K562 (cell line): Measurements from ENCODE around the gene CEP295NL. TPM values are rescaled to one million over a fixed set of nuclear protein-coding genes. Genes with fewer than 3 reads are reported as not detected.

ENCODE experiments used
- ATAC-seq: fragments of 200-7000 bp; cut with Tn5 transposase; 3 replicates; pipeline ENCODE4 v1.9.1; 2020; ENCODE audit warnings: moderate library complexity
- BruUV-seq: library from RNA; stranded (reverse); fragments of 400-500 nt; replicated peaks from 2 replicates; lab custom pipeline; 2021; lab: Mats Ljungman, UMichigan
- CTCF ChIA-PET: fragments of 300-600 bp; formaldehyde crosslinking; extraction: SDS; loops from one replicate; lab custom pipeline; 2021; ENCODE audit warnings: low intra/inter-chr PET ratio; lab: Yijun Ruan, JAX
- POLR2A ChIA-PET: fragments of 300-600, 350-650 bp; sonication (Branson Sonifier 250); formaldehyde crosslinking; extraction: SDS; loops from one replicate; lab custom pipeline; 2021; ENCODE audit warnings: antibody characterized with exemption, inconsistent platforms; lab: Yijun Ruan, JAX
- DNase-seq, 4 experiments: peaks; one replicate each; pipeline versions ENCODE4 v3.0.0 to v3.0.0-alpha.2; 2011 to 2018; ENCODE audit warnings: low spot score in 3 of 4, mixed read lengths in 3 of 4; ENCODE audit errors: extremely low read depth in 1 of 4
- FAIRE-seq: peaks from 2 replicates; lab custom pipeline; 2011; peaks lifted over from hg19 to GRCh38; lab: Jason Lieb, UNC
- H2AFZ ChIP-seq: 2 replicates; pipeline ENCODE4 v1.6.0; 2011; ENCODE audit warnings: low read depth, low read length, control low read depth, inconsistent platforms
- H3K27ac ChIP-seq: fragments of 200-600 bp; 3 replicates; pipeline ENCODE4 v1.8.0; 2011; ENCODE audit warnings: low read depth, mild to moderate bottlenecking, control low read depth, inconsistent platforms, low read length, moderate library complexity, mixed read lengths; ENCODE audit errors: extremely low read depth
- H3K27me3 ChIP-seq, 2 experiments: fragments of 300-600 bp in 1 of 2; 2 replicates in 1 of 2; 3 replicates in 1 of 2; pipeline versions ENCODE4 v1.6.0 to v1.8.0; 2011; ENCODE audit warnings: inconsistent platforms in 2 of 2, low read length in 2 of 2, mild to moderate bottlenecking in 1 of 2, mixed read lengths in 1 of 2, moderate library complexity in 1 of 2; ENCODE audit not compliant: control insufficient read depth in 2 of 2, insufficient read depth in 2 of 2
- H3K36me3 ChIP-seq: fragments of 300-600 bp; 3 replicates; pipeline ENCODE4 v1.8.0; 2011; ENCODE audit warnings: mild to moderate bottlenecking, low read length, inconsistent platforms; ENCODE audit not compliant: control insufficient read depth, insufficient read depth
- H3K4me1 ChIP-seq, 2 experiments: fragments of 200-600 bp in 1 of 2; replicated peaks in 1 of 2; 2 replicates in 1 of 2; 3 replicates in 1 of 2; pipeline versions ENCODE4 v1.5.1 to v1.8.0; 2011; ENCODE audit warnings: inconsistent platforms in 2 of 2, low read length in 2 of 2, mild to moderate bottlenecking in 1 of 2, mixed read lengths in 1 of 2, moderate library complexity in 1 of 2; ENCODE audit not compliant: control insufficient read depth in 2 of 2, insufficient read depth in 2 of 2
- H3K4me2 ChIP-seq: 2 replicates; pipeline ENCODE4 v1.6.1; 2011; ENCODE audit warnings: low read length, control low read depth, inconsistent platforms, mixed read lengths; ENCODE audit not compliant: insufficient read depth
- H3K4me3 ChIP-seq: fragments of 200-600 bp; sonication (generic), shearing (Covaris generic); 2 replicates; pipeline ENCODE4 v1.5.1; 2016; ENCODE audit warnings: control low read depth, inconsistent platforms
- H3K79me2 ChIP-seq: fragments of 200-600 bp; 3 replicates; pipeline ENCODE4 v1.8.0; 2011; ENCODE audit warnings: low read length, inconsistent platforms; ENCODE audit not compliant: control insufficient read depth, insufficient read depth
- H3K9ac ChIP-seq, 2 experiments: 2 replicates each; pipeline versions ENCODE4 v1.6.0 to v1.6.1; 2011; ENCODE audit warnings: low read depth in 2 of 2, low read length in 2 of 2, control low read depth in 1 of 2, inconsistent platforms in 1 of 2, mild to moderate bottlenecking in 1 of 2, mixed read lengths in 1 of 2; ENCODE audit not compliant: insufficient read depth in 1 of 2
- H3K9me1 ChIP-seq: one replicate; pipeline ENCODE4 v1.6.0; 2011; ENCODE audit warnings: inconsistent platforms, mild to moderate bottlenecking, low read length, moderate library complexity; ENCODE audit not compliant: control insufficient read depth, insufficient read depth
- H3K9me3 ChIP-seq: replicated peaks from 2 replicates; pipeline ENCODE4 v1.5.1; 2011; ENCODE audit warnings: low read depth, low read length, inconsistent platforms; ENCODE audit not compliant: control insufficient read depth, insufficient read depth
- H4K20me1 ChIP-seq: replicated peaks from 2 replicates; pipeline ENCODE4 v1.6.1; 2011; ENCODE audit warnings: low read length, inconsistent platforms, mixed read lengths; ENCODE audit not compliant: control insufficient read depth, insufficient read depth
- CBX1 ChIP-seq: sonication (generic); IDR thresholded peaks from 2 replicates; pipeline ENCODE4 v1.6.1; 2016; ENCODE audit warnings: antibody characterized with exemption, low read depth, mild to moderate bottlenecking
- CREB3 ChIP-seq: fragments of 450-650 bp; conservative IDR thresholded peaks from 2 replicates; pipeline ENCODE4 v1.6.1; 2016; ENCODE audit warnings: missing genetic modification characterization, low read depth, mild to moderate bottlenecking, missing compliant biosample characterization, moderate library complexity
- GMEB1 ChIP-seq: fragments of 250-450 bp; sonication (Bioruptor Pico); IDR thresholded peaks from 2 replicates; pipeline ENCODE4 v1.4.0; 2020; ENCODE audit warnings: mild to moderate bottlenecking
- HDAC1 ChIP-seq, 2 experiments: fragments of 450-650 bp; IDR thresholded peaks; 2 replicates each; pipeline ENCODE4 v1.6.1; 2016 to 2017; ENCODE audit warnings: inconsistent platforms in 1 of 2, mild to moderate bottlenecking in 1 of 2, moderate library complexity in 1 of 2
- HNRNPUL1 ChIP-seq: fragments of 200-400 bp; formaldehyde crosslinking; IDR thresholded peaks from 2 replicates; pipeline ENCODE4 v1.6.1; 2017; ENCODE audit warnings: low read length
- NCOA6 ChIP-seq: fragments of 450-650 bp; IDR thresholded peaks from 2 replicates; pipeline ENCODE4 v1.6.1; 2017; ENCODE audit warnings: mild to moderate bottlenecking
- NEUROD1 ChIP-seq: fragments of 150-350 bp; IDR thresholded peaks from 2 replicates; pipeline ENCODE4 v1.6.1; 2014; ENCODE audit warnings: borderline replicate concordance, low read length, low read depth; ENCODE audit not compliant: partially characterized antibody
- NFRKB ChIP-seq: fragments of 450-650 bp; IDR thresholded peaks from 2 replicates; pipeline ENCODE4 v1.6.1; 2016; ENCODE audit warnings: low read depth
- NRF1 ChIP-seq, 2 experiments: fragments of 450-650 bp; IDR thresholded peaks in 1 of 2; conservative IDR thresholded peaks in 1 of 2; 2 replicates each; pipeline ENCODE4 v1.6.1; 2014; ENCODE audit warnings: mild to moderate bottlenecking in 2 of 2
- PURB ChIP-seq: sonication (generic); formaldehyde crosslinking; IDR thresholded peaks from 2 replicates; pipeline ENCODE4 v1.9.0; 2021; ENCODE audit warnings: low read depth, mild to moderate bottlenecking, missing genetic modification reagents
- TCF3 ChIP-seq: sonication (generic); formaldehyde crosslinking; IDR thresholded peaks from 2 replicates; pipeline ENCODE4 v1.4.0; 2020; ENCODE audit warnings: mild to moderate bottlenecking, missing genetic modification reagents
- ZNF253 ChIP-seq: fragments of 250-450 bp; sonication (Bioruptor Pico); conservative IDR thresholded peaks from 2 replicates; pipeline ENCODE4 v1.6.1; 2021; ENCODE audit warnings: mild to moderate bottlenecking
- ZNF395 ChIP-seq: fragments of 200-800 bp; sonication (Bioruptor generic); IDR thresholded peaks from 2 replicates; pipeline ENCODE4 v1.6.1; 2017; ENCODE audit warnings: missing genetic modification characterization, missing compliant biosample characterization
- ZNF561 ChIP-seq: fragments of 450-650 bp; formaldehyde crosslinking; conservative IDR thresholded peaks from 2 replicates; pipeline ENCODE4 v1.4.0; 2020; ENCODE audit warnings: mild to moderate bottlenecking, moderate library complexity
- ZNF79 ChIP-seq: fragments of 250-450 bp; sonication (Bioruptor Pico); IDR thresholded peaks from 2 replicates; pipeline ENCODE4 v1.4.0; 2020; ENCODE audit warnings: low read depth, mild to moderate bottlenecking, moderate library complexity
- WGBS: fragments of 100-300 bp; shearing (Covaris generic); methylation state at CpG from one replicate; pipeline ENCODE4 v1.1.6; 2016; ENCODE audit warnings: low coverage, mixed read lengths; ENCODE audit not compliant: insufficient coverage; ENCODE audit errors: missing lambda C conversion rate; 5-methylcytosine and 5-hydroxymethylcytosine counted together
- in situ Hi-C: fragments of 300-500 bp; cut with MboI; formaldehyde crosslinking; loops from 4 replicates; pipeline ENCODE4 v1.15.0; 2018; ENCODE audit warnings: inconsistent platforms, mixed read lengths
- intact Hi-C: fragments of 100-400 bp; cut with micrococcal nuclease; formaldehyde crosslinking; loops from 2 replicates; pipeline ENCODE4 v1.14.2; 2022
- polyA plus RNA-seq, 8 experiments: library from polyadenylated mRNA; depleted of rRNA in 4 of 8; stranded (reverse) in 5 of 8; unstranded in 3 of 8; fragments of >200 nt; fragmentation: Nextera tagmentation in 2 of 8; fragmentation: Illumina TruSeq in 1 of 8; extraction: Ambion mirVana in 2 of 8; extraction: Trizol in 1 of 8; gene quantifications; 2 replicates each; pipeline versions ENCODE4 v1.2.1 to v1.2.3, GENCODE V29; 2011 to 2014; ENCODE audit warnings: inconsistent platforms in 1 of 8, missing spikeins in 1 of 8
- total RNA-seq, 7 experiments: library from RNA; depleted of rRNA in 6 of 7; stranded (reverse); fragments of >200 nt in 6 of 7; fragmentation: Illumina TruSeq in 2 of 7; extraction: Trizol in 2 of 7; gene quantifications; 2 replicates each; pipeline versions ENCODE4 v1.2.1 to v1.2.3, GENCODE V29; 2011 to 2021; ENCODE audit warnings: low replicate concordance in 1 of 7

The CEP295NL gene
- total and polyA plus RNA-seq, 9 of the 15 experiments (the other 6 are each of a cell fraction or from before 2014, with no cell fraction given) = not detected

- TF ChIP-seq TCF3 (CRISPR knock-in tag) (peak; percentile 39; the same call in 1 of the 2 replicates), NRF1 (conservative IDR thresholded peaks at IDR 0.05 in 1 of 2, IDR thresholded peaks at IDR 0.05 in 1 of 2) (peak; percentile 39 to 49; a peak in 3 of 4 replicates), HDAC1 (IDR thresholded peaks at IDR 0.05) (peak in 1 of 2 experiments; percentile 44; a peak in 1 of 4 replicates), PURB (no peak), NCOA6 (no peak), NEUROD1 (peak; percentile 53)
Measured at GRCh38 chr17:78883089-78883532, 19.9 kb downstream of the CEP295NL start (continued).

GRCh38 chr17:78882540-78883088, 20.4 kb downstream of the CEP295NL start:
- peaks cover 21 to 48% of the 10 kb centered on the region in 2 experiments; a peak in 4 of 5 replicates for H3K27me3 ChIP-seq
- no peak for FAIRE-seq
- POLR2A ChIA-PET = interaction anchor here (0.7 to 1.0 kb wide), 2 partner anchors 8 to 19 kb away, joined by 3 read pairs; no protein-coding TSS in a partner anchor
- H2AFZ ChIP-seq = peak overlapping the region; percentile 91
- no peaks in the 10 kb centered on the region for H3K9me3 ChIP-seq
- H3K9ac ChIP-seq = peak overlapping the region; percentile 14; a peak in 2 of 4 replicates
- no peaks in the 10 kb centered on the region for H3K79me2 ChIP-seq
- in situ Hi-C loops (loop anchor here (5.0 kb wide), 1 partner anchor 85 kb away; no protein-coding TSS in a partner anchor), intact Hi-C loops (no loop called here)
- H3K9me1 ChIP-seq = peaks cover 4% of the 10 kb centered on the region
- peaks cover 4% of the 10 kb centered on the region; the same call in 1 of the 2 replicates for H4K20me1 ChIP-seq
- no TSS peak for BruUV-seq
- no peak for DNase-seq
- no peak for ATAC-seq
- H3K4me1 ChIP-seq = peaks cover 16 to 34% of the 10 kb centered on the region in 2 experiments
- H3K27ac ChIP-seq = peak overlapping the region; percentile 68; the same call in 2 of the 3 replicates
- H3K4me3 ChIP-seq = no peak overlapping the region
- CTCF ChIA-PET = no interaction called here
- peak overlapping the region; percentile 57; the same call in 1 of the 2 replicates for H3K4me2 ChIP-seq
- WGBS = 70% methylated on average over 14 of the region's 14 CpGs
- no peaks in the 10 kb centered on the region for H3K36me3 ChIP-seq
- no peak for TF ChIP-seq ZNF253 (CRISPR knock-in tag)
- TF ChIP-seq ZNF79 (CRISPR knock-in tag) = no peak
- TF ChIP-seq CREB3 (tag) = 0 out of 2 replicates have a peak, but pooled peaks have one; percentile 32
- 0 out of 2 replicates have a peak, but pooled peaks have one; percentile 39 for TF ChIP-seq NFRKB
- 0 out of 2 replicates have a peak, but pooled peaks have one; percentile 40 for TF ChIP-seq ZNF395 (CRISPR knock-in tag)
- no peak for TF ChIP-seq GMEB1 (CRISPR knock-in tag)
- no peak for TF ChIP-seq HNRNPUL1
- TF ChIP-seq CBX1 = no peak
- TF ChIP-seq ZNF561 = no peak
